Fibroblast of mammary gland (primary cell): ENCODE results near the gene PIP4K2B.

Experiments
- DNase-seq: peaks from one replicate; pipeline ENCODE4 v3.0.0-alpha.2; 2010; ENCODE audit warnings: low read depth
- H3K4me3 ChIP-seq: 2 replicates; pipeline ENCODE4 v1.5.1; 2011; ENCODE audit warnings: low read depth, mild to moderate bottlenecking, low read length, moderate library complexity; ENCODE audit not compliant: control insufficient read depth
- CTCF ChIP-seq: conservative IDR thresholded peaks from 2 replicates; pipeline ENCODE4 v1.5.1; 2011; ENCODE audit warnings: low read depth, low read length, inconsistent platforms; ENCODE audit not compliant: control insufficient read depth, insufficient read depth

The PIP4K2B gene

GRCh38 chr17:38740806-38741205, 58.5 kb downstream of the PIP4K2B start:
- peak; percentile 44 for DNase-seq
- no peak for TF ChIP-seq CTCF
- H3K4me3 ChIP-seq = no peak overlapping the region

- H3K4me3 ChIP-seq = no peak overlapping the region
- no peak for TF ChIP-seq CTCF
- DNase-seq = no peak
Measured at GRCh38 chr17:38740044-38740443, 59.3 kb downstream of the PIP4K2B start.

GRCh38 chr17:38739305-38739704, 60.1 kb downstream of the PIP4K2B start:
- no peak for TF ChIP-seq CTCF
- H3K4me3 ChIP-seq = no peak overlapping the region
- no peak for DNase-seq

- no peak for DNase-seq
- TF ChIP-seq CTCF = no peak
- no peak overlapping the region for H3K4me3 ChIP-seq
Measured at GRCh38 chr17:38738686-38739085, 60.7 kb downstream of the PIP4K2B start.

- TF ChIP-seq CTCF = no peak
- no peak overlapping the region for H3K4me3 ChIP-seq
- DNase-seq = no peak
Measured at GRCh38 chr17:38738007-38738662, 61.2 kb downstream of the PIP4K2B start.

- H3K4me3 ChIP-seq = no peak overlapping the region
- TF ChIP-seq CTCF = peak; percentile 85
- DNase-seq = no peak
Measured at GRCh38 chr17:38735161-38735997, 64.0 kb downstream of the PIP4K2B start.
